ENCODE data around the gene CAB39.
"Not testable (repeated sequence)": the region's sequence is repeated elsewhere in the genome, so short reads cannot be mapped to it uniquely, and the experiment has no call there.

The CAB39 gene

GRCh38 chr2:230685178-230685577 lies 27.5 kb upstream of the CAB39 start:
- DNase-seq (ENCODE audit: insufficient read length) (no peak), FAIRE-seq (no peak)
- TF ChIP-seq POLR2A (IDR thresholded peaks at IDR 0.05; ENCODE audit: low read depth, low read length), result no peak
- TF ChIP-seq TAF1 (IDR thresholded peaks at IDR 0.05; ENCODE audit: borderline replicate concordance, low read depth, low read length), result no peak
- no peak for TF ChIP-seq POLR2AphosphoS5 (IDR thresholded peaks at IDR 0.05; ENCODE audit: low read depth, low read length)

- no peak for DNase-seq (ENCODE audit: insufficient read length)
- no peak for FAIRE-seq
- TF ChIP-seq TAF1 (IDR thresholded peaks at IDR 0.05; ENCODE audit: borderline replicate concordance, low read depth, low read length) (no peak), POLR2AphosphoS5 (IDR thresholded peaks at IDR 0.05; ENCODE audit: low read depth, low read length) (no peak), POLR2A (IDR thresholded peaks at IDR 0.05; ENCODE audit: low read depth, low read length) (no peak)
Observed at GRCh38 chr2:230687498-230687897, 25.1 kb upstream of the CAB39 start.

GRCh38 chr2:230688490-230688889 lies 24.2 kb upstream of the CAB39 start:
- FAIRE-seq, result no peak
- no peak for DNase-seq (ENCODE audit: insufficient read length)
- TF ChIP-seq TAF1 (IDR thresholded peaks at IDR 0.05; ENCODE audit: borderline replicate concordance, low read depth, low read length), result no peak
- TF ChIP-seq POLR2AphosphoS5 (IDR thresholded peaks at IDR 0.05; ENCODE audit: low read depth, low read length), result no peak
- TF ChIP-seq POLR2A (IDR thresholded peaks at IDR 0.05; ENCODE audit: low read depth, low read length), result no peak

- TF ChIP-seq TAF1 (IDR thresholded peaks at IDR 0.05; ENCODE audit: borderline replicate concordance, low read depth, low read length) (no peak), POLR2AphosphoS5 (IDR thresholded peaks at IDR 0.05; ENCODE audit: low read depth, low read length) (no peak), POLR2A (IDR thresholded peaks at IDR 0.05; ENCODE audit: low read depth, low read length) (no peak)
- DNase-seq (ENCODE audit: insufficient read length), result no peak
- no peak for FAIRE-seq
Observed at GRCh38 chr2:230690439-230690838, 22.2 kb upstream of the CAB39 start.

GRCh38 chr2:230691005-230691647 lies 21.5 kb upstream of the CAB39 start:
- no peak for FAIRE-seq
- DNase-seq (ENCODE audit: insufficient read length), result no peak
- TF ChIP-seq TAF1 (IDR thresholded peaks at IDR 0.05; ENCODE audit: borderline replicate concordance, low read depth, low read length) (no peak), POLR2A (IDR thresholded peaks at IDR 0.05; ENCODE audit: low read depth, low read length) (no peak), POLR2AphosphoS5 (IDR thresholded peaks at IDR 0.05; ENCODE audit: low read depth, low read length) (no peak)

- no peak for TF ChIP-seq POLR2A (IDR thresholded peaks at IDR 0.05; ENCODE audit: low read depth, low read length)
- TF ChIP-seq TAF1 (IDR thresholded peaks at IDR 0.05; ENCODE audit: borderline replicate concordance, low read depth, low read length), result no peak
- no peak for TF ChIP-seq POLR2AphosphoS5 (IDR thresholded peaks at IDR 0.05; ENCODE audit: low read depth, low read length)
- no peak for DNase-seq (ENCODE audit: insufficient read length)
- no peak for FAIRE-seq
Observed at GRCh38 chr2:230692760-230693159, 19.9 kb upstream of the CAB39 start.

- peak; percentile 33 for FAIRE-seq
- TF ChIP-seq TAF1 (IDR thresholded peaks at IDR 0.05; ENCODE audit: borderline replicate concordance, low read depth, low read length) (no peak), POLR2AphosphoS5 (IDR thresholded peaks at IDR 0.05; ENCODE audit: low read depth, low read length) (no peak), POLR2A (IDR thresholded peaks at IDR 0.05; ENCODE audit: low read depth, low read length) (no peak)
- no peak for DNase-seq (ENCODE audit: insufficient read length)
Observed at GRCh38 chr2:230693411-230693810, 19.2 kb upstream of the CAB39 start.

GRCh38 chr2:230694241-230694640 lies 18.4 kb upstream of the CAB39 start:
- no peak for DNase-seq (ENCODE audit: insufficient read length)
- no peak for TF ChIP-seq POLR2A (IDR thresholded peaks at IDR 0.05; ENCODE audit: low read depth, low read length)
- no peak for FAIRE-seq

- no peak for TF ChIP-seq TAF1 (IDR thresholded peaks at IDR 0.05; ENCODE audit: borderline replicate concordance, low read depth, low read length)
- no peak for TF ChIP-seq POLR2A (IDR thresholded peaks at IDR 0.05; ENCODE audit: low read depth, low read length)
- no peak for TF ChIP-seq POLR2AphosphoS5 (IDR thresholded peaks at IDR 0.05; ENCODE audit: low read depth, low read length)
- no peak for FAIRE-seq
- DNase-seq (ENCODE audit: insufficient read length), result no peak
Observed at GRCh38 chr2:230695551-230695950, 17.1 kb upstream of the CAB39 start.

- DNase-seq (ENCODE audit: insufficient read length) (no peak), FAIRE-seq (no peak)
- TF ChIP-seq POLR2AphosphoS5 (IDR thresholded peaks at IDR 0.05; ENCODE audit: low read depth, low read length), result no peak
- no peak for TF ChIP-seq TAF1 (IDR thresholded peaks at IDR 0.05; ENCODE audit: borderline replicate concordance, low read depth, low read length)
- no peak for TF ChIP-seq POLR2A (IDR thresholded peaks at IDR 0.05; ENCODE audit: low read depth, low read length)
Observed at GRCh38 chr2:230696670-230697069, 16.0 kb upstream of the CAB39 start.

GRCh38 chr2:230697676-230698075 lies 15.0 kb upstream of the CAB39 start:
- no peak for DNase-seq (ENCODE audit: insufficient read length)
- TF ChIP-seq POLR2AphosphoS5 (IDR thresholded peaks at IDR 0.05; ENCODE audit: low read depth, low read length) (no peak), POLR2A (IDR thresholded peaks at IDR 0.05; ENCODE audit: low read depth, low read length) (no peak), TAF1 (IDR thresholded peaks at IDR 0.05; ENCODE audit: borderline replicate concordance, low read depth, low read length) (no peak)
- no peak for FAIRE-seq

- not testable (repeated sequence) for FAIRE-seq; DNase-seq (ENCODE audit: insufficient read length)
Observed at GRCh38 chr2:230698753-230699152, 13.9 kb upstream of the CAB39 start.

- DNase-seq (ENCODE audit: insufficient read length) (no peak), FAIRE-seq (no peak)
- TF ChIP-seq TAF1 (IDR thresholded peaks at IDR 0.05; ENCODE audit: borderline replicate concordance, low read depth, low read length), result no peak
Observed at GRCh38 chr2:230700447-230700846, 12.2 kb upstream of the CAB39 start.
